ENCODE results near the gene TMEM86B.

The TMEM86B gene

GRCh38 chr19:55178781-55179599, 49.6 kb downstream of the TMEM86B start:
- no peak for DNase-seq (ENCODE audit: low read depth, low spot score)
